NCI-H748 (cell line): ENCODE results near the gene CLTCL1.
"Not testable (repeated sequence)": the region's sequence is repeated elsewhere in the genome, so short reads cannot be mapped to it uniquely, and the experiment has no call there.

Source experiments
- DNase-seq: peaks from one replicate; lab custom pipeline; 2025; ENCODE audit not compliant: unreplicated experiment; lab: John Stamatoyannopoulos, UW

CLTCL1 gene

GRCh38 chr22:19222242-19223005, 69.1 kb downstream of the CLTCL1 start:
- DNase-seq, result no peak

- DNase-seq, result no peak
Observed at GRCh38 chr22:19220867-19221266, 70.7 kb downstream of the CLTCL1 start.

- DNase-seq, result peak; percentile 49
Observed at GRCh38 chr22:19218541-19219233, 72.8 kb downstream of the CLTCL1 start.

GRCh38 chr22:19216579-19216978, 74.9 kb downstream of the CLTCL1 start:
- no peak for DNase-seq

- DNase-seq, result no peak
Observed at GRCh38 chr22:19215360-19215759, 76.2 kb downstream of the CLTCL1 start.

GRCh38 chr22:19214078-19214473, 77.4 kb downstream of the CLTCL1 start:
- DNase-seq, result no peak

GRCh38 chr22:19213442-19214077, 78.0 kb downstream of the CLTCL1 start:
- no peak for DNase-seq

GRCh38 chr22:19213001-19213400, 78.5 kb downstream of the CLTCL1 start:
- DNase-seq, result no peak

- no peak for DNase-seq
Observed at GRCh38 chr22:19212302-19212870, 79.1 kb downstream of the CLTCL1 start.

- no peak for DNase-seq
Observed at GRCh38 chr22:19210188-19210587, 81.3 kb downstream of the CLTCL1 start.

GRCh38 chr22:19208287-19208847, 83.2 kb downstream of the CLTCL1 start:
- no peak for DNase-seq

GRCh38 chr22:19207884-19208283, 83.6 kb downstream of the CLTCL1 start:
- DNase-seq, result no peak

GRCh38 chr22:19207401-19207808, 84.1 kb downstream of the CLTCL1 start:
- no peak for DNase-seq

- no peak for DNase-seq
Observed at GRCh38 chr22:19206287-19206686, 85.2 kb downstream of the CLTCL1 start.

GRCh38 chr22:19204640-19205039, 86.9 kb downstream of the CLTCL1 start:
- no peak for DNase-seq

GRCh38 chr22:19203834-19204233, 87.7 kb downstream of the CLTCL1 start:
- DNase-seq, result no peak

- DNase-seq, result not testable (repeated sequence)
Observed at GRCh38 chr22:19202799-19203186, 88.7 kb downstream of the CLTCL1 start.

GRCh38 chr22:19201869-19202798, 89.4 kb downstream of the CLTCL1 start:
- peak; percentile 3 for DNase-seq

- no peak for DNase-seq
Observed at GRCh38 chr22:19201130-19201868, 90.2 kb downstream of the CLTCL1 start.

- DNase-seq, result no peak
Observed at GRCh38 chr22:19199479-19199878, 92.0 kb downstream of the CLTCL1 start.
